GM19463 (cell line): ENCODE measurements around the gene BAIAP2L1.
"Not testable (repeated sequence)": the region's sequence is repeated elsewhere in the genome, so short reads cannot be mapped to it uniquely, and the experiment has no call there.

ENCODE experiments used
- ATAC-seq: cut with Tn5 transposase; IDR thresholded peaks from one replicate; pipeline ENCODE4 v1.9.1; 2021; ENCODE audit warnings: mild to moderate bottlenecking, moderate library complexity; ENCODE audit not compliant: unreplicated experiment

Gene BAIAP2L1

DNA sequence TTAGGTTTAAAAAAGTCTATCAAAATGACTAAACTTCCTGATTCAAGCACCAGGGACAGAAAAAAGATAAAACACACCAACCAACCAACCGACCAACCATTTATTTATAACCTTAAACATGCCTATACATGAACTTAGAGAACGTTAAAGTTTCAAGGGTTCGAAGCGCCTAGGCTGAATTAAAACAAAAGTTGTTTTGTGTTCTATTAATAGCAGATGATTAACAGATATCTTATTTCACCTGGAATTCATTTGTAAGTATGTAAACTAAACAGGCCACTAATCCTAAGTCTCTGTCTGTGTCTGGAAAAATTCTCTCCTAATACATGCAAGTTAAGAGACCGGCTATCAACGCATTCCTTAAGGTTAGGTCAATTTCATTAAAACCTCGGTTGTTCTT, 1.4 kb downstream of the BAIAP2L1 start:
- no peak for ATAC-seq

DNA sequence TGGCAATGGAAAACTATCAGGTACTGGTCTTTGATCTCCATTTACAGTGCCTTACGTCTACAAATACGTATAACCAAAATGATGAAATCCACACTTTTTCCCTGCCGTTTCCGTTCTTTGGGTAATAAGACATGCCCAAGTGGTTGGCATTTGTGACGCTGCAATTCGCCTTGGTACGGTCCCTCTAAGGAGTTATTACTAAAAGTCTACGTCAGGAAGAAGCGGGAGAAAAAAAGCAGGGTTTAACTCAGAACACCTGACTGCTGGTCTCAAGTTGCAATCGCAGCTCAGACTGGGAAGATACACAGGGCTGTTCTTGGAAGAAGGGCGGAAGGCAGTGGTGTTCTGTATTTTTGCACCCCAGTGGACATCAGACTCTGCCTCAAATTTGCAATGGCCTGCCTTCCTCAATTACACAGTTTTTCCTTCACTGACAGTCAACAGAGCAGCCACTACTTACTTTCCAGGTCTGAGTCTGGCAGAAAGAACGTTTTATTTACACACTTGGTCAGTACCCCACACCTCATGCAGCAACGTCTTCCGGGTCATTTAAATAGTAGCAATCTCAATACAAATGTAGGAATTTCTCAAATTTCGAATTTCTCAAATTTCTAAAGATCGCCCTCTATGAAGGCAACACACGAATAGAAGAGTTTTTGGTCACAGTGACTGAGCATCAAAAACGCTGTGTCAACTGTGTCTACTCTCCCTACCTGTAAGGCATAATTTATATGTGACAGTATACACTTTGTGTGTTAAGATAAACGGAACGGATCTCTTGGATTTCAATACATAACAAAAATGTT, 2.1 kb downstream of the BAIAP2L1 start:
- no peak for ATAC-seq

DNA sequence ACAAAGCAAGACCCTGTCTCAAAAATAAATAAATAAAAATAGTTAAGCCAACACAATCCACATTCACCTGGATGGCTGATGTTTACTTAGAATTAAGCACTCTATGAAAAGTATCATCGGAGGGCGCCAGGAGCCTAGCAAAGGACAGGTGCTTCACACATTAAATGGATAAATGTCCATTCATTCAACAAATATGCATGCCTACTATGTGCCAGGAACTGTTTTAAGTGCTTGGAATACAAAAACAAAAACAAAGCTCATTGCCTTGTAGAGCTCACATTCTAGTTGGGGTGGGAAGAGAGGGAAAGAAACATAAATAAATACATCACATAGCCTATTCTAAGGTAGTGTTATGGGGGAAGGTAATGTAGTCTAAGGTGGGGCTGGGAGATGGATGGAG, 4.1 kb downstream of the BAIAP2L1 start:
- ATAC-seq, result no peak

- no peak for ATAC-seq
These were observed 4.9 kb downstream of the BAIAP2L1 start for GRCh38 chr7:98395951-98396350.

DNA sequence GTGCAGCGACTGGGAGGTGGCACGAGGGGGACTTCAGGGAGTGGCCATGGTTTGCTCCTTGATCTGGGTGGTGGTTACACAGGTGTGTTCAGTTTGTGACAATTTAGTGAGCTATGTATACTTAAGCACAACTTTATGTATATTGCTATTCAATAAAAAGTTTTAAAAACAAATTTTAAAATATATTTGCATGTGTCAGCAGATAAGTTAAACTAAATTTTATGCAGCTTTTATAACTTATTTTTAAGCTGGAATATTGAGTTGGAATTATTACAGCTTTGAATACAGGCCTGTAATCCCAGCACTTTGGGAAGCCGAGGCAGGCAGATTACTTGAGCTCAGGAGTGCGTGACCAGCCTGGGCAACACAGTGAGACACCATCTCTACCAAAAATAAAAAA, 5.4 kb downstream of the BAIAP2L1 start:
- no peak for ATAC-seq

DNA sequence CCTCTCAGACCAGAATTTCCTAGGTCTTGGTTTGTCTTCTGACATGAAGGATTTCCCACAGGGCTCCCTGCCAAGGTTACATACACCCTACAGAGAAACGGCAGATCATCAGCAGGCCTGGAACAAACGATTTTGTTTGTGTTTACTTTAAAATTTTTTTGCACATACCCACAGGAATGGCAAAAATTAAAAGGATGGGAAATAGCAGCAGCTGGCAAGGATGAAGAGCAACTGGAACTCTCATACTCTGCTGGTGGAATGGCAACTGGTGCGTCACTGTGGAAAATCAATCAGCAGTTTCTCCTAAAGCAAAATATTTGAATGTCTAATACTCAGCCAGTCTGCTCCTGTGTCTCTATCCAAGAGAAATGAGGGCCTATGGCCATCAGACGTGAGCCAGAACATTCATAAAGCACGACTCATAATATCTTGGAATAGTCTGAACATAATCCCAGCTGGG, 6.5 kb downstream of the BAIAP2L1 start:
- no peak for ATAC-seq

DNA sequence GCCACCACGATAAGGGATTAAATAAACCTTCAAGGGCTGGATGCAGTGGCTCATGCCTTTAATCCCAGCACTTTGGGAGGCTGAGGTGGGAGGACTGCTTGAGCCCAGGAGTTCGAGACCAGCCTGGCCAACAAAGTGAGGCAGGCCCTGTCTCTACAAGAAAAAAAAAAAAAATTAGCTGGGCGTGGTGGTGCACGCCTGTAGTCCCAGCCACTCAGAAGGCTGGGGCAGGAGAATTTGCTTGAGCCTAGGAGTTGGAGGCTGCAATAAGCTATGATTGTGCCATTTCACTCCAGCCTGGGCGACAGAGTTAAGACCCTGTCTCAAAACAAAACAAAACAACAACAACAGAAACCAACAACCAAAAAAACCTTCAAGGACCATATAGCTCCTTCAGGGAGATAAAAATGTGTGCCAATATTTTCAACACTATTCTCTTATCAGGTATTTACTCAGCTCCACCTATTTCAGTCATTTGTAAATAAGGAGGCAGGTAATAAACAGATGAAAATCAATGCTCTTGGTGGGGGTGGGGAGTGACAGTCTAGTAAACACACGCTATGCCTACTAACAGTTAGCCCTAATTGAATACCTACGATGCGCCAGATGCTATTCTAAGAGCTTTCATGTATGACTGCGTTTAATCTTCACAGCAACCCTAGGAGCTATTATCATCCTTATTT, 13.2 kb downstream of the BAIAP2L1 start:
- ATAC-seq, result no peak

DNA sequence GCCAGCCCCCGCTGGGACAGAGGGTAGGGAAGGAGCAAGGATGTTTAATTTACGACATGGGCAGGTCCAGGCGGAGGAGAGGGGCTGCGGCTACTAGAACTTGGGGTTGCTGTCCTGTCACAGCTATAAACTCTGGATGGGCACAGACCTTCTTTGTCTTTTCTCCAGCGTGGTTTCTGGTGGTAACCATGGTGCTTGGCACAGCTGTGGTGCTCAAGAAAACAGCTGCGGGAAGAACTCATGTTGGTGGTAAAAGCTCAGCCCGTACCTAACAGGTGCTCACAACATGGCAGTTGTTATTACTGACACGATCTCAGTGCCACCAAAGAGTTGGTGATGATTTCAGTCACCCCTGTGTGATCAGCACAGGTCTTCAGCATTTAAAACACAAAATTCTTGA, 13.8 kb downstream of the BAIAP2L1 start:
- no peak for ATAC-seq

DNA sequence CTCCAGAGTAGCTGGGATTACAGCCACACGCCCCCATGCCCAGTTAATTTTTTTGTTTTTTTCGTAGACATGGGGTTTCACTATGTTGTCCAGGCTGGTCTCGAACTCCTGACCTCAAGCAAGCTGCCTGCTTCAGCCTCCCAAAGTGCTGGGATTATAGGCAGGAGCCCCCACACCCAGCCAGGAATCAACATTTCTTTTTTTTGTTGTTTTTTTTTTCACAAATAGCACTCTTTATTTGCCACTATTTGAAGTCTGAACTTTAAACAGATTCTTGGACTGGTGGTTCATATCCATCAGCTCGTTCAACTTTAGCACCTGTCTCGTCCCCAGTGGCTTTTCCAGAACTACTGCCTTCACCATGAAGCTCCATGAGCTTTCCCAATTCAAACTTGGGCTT, 15.4 kb downstream of the BAIAP2L1 start:
- not testable (repeated sequence) for ATAC-seq

- ATAC-seq, result no peak
These were observed 22.6 kb downstream of the BAIAP2L1 start for GRCh38 chr7:98378210-98378819.

- no peak for ATAC-seq
These were observed 24.2 kb downstream of the BAIAP2L1 start for GRCh38 chr7:98376711-98377110.

- ATAC-seq, result no peak
These were observed 25.2 kb downstream of the BAIAP2L1 start for GRCh38 chr7:98375664-98376063.

DNA sequence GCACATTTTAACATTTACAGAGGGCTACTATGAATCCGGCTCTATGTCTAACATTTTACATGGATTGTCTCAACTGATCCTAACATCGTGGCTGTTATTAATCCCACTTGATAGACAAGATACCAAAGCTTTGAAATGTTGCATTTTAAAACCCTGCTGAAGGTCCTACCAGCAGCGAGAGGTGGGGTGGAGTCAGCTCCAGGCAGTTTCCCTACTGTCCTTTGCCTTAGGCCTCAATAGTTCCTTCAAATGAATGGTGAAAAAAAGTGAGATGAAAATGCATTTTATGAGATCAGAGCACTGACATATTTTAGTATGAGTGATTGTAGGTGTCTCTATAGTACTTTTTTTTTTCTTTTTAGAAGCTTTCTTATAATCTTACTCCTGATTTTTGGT, 26.6 kb downstream of the BAIAP2L1 start:
- ATAC-seq, result no peak

DNA sequence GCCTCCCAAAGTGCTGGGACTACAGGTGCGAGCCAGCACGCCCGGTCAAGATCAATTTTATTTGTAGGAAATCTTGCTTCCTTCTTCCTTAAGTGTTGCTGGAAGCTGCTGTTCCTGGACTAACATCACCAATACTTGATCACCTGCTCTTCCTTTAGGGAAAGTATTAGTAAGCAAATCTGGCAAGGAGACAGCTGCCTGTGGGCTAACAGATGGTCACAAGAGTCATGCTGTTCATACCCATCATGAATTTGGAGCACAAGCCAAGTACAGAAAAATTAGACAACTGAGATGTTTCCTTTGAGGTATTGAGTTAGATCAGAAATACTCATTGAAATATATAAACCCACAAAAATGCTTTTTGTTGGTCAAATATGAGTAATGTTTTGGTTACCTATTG, 27.9 kb downstream of the BAIAP2L1 start:
- ATAC-seq, result no peak

DNA sequence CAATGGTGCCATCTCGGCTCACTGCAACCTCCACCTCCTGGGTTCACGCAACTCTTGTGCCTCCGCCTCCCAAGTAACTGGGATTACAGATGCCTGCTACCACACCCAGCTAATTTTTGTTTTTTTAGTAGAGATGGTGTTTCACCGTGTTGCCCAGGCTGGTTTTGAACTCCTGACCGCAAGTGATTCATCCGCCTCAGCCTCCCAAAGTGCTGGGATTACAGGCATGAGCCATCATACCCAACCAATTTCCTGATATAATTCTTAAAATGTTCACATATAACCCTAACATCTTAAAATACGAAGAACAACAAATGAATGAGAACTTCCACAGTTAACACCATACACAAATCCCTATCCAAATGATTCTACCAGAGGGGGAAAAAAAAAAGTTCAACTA, 31.2 kb downstream of the BAIAP2L1 start:
- ATAC-seq, result no peak

- no peak for ATAC-seq
These were observed 32.2 kb downstream of the BAIAP2L1 start for GRCh38 chr7:98368716-98369115.

- ATAC-seq, result no peak
These were observed 34.3 kb downstream of the BAIAP2L1 start for GRCh38 chr7:98366562-98366938.

DNA sequence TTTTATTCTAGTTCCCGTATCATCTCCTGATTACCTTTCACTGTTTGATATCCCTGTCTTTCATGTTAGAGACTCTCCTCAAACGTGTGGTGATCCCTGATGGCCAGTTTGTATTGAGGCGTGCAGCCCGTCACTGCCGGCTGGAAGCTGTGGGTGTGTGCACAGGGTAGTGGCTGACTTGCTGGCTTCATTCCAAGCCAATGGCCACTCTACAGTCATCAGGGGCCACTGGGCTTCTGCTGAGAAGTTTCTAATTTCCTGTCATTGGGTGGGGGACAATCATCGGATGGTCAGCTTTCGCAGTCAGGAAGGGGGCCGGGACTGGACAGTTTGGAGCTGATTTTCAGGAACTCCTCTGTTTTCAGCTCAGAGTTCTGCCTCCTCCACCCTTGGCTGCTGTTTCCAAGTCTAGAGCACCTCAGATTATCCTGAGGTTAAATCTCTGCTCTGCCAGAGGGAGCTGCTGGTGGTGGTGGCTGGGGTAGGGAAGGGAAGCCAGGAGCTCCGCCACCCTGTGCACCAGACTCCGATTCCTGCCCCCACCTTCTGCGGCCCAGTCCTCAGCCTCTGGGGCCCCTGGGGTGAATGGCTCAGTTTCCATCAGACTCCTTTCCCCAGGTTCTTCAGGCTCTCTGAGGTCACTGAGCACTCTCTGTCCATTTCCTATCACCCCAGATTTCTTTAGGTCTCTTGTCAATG, 34.9 kb downstream of the BAIAP2L1 start:
- no peak for ATAC-seq

DNA sequence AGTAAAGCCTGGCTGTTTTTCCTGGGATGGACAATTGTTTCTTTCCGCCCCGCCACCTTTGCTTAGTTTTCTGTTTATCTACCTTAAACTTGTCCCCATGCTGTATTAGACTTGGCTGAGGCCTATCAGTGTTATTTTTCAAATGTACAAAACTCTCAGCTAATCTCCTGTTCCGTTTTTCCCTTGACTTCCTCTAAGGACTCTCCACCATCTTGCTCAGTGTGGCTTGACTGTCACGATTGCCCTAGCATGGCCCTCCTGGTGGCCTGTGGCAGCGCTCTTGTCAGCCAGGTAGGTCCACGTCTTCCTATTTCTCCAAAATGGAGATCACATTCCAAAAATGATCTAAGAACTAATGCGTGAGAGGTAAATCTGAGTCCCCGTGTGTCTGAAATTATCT, 36.7 kb downstream of the BAIAP2L1 start:
- ATAC-seq, result no peak

DNA sequence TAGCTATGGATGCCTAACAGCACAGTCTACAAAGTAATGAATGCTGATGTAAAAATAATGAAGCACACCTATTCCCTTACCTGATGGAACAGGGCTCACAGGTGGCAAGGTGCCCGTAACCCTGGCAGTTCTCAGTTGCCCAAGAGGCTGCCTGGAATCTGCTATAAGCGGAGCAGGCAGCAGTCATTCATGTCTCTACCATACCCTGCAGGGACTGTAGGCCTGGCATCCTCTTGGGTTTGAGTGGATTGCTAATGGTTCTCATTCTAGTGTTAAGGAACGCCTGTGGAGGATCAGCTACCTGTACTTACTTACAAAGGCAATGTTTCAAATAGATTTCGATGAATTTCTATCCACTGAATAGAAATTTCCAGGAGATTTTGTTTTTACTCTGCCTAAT, 38.4 kb downstream of the BAIAP2L1 start:
- ATAC-seq, result no peak
